ENCODE results near the gene ARHGEF33.

DNA sequence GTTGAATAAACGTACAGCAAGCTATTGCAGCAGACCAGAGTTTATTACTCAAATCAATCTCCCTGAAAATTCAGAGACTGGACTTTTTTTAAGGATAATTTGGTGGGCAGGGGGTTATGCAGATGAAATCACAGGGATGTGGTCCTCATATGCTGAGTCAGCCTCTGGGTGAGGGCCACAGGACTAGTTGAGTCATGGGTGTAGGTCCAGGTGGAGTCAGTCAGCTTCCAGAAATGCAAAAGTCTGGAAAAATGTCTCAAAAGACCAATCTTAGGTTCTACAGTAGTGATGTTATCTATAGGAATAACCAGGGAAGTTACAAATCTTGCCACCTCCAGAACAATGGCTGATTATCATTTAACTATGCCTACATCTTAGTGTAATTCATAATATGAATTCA, 51.1 kb downstream of the ARHGEF33 start:
- TF ChIP-seq, protein P1, sequence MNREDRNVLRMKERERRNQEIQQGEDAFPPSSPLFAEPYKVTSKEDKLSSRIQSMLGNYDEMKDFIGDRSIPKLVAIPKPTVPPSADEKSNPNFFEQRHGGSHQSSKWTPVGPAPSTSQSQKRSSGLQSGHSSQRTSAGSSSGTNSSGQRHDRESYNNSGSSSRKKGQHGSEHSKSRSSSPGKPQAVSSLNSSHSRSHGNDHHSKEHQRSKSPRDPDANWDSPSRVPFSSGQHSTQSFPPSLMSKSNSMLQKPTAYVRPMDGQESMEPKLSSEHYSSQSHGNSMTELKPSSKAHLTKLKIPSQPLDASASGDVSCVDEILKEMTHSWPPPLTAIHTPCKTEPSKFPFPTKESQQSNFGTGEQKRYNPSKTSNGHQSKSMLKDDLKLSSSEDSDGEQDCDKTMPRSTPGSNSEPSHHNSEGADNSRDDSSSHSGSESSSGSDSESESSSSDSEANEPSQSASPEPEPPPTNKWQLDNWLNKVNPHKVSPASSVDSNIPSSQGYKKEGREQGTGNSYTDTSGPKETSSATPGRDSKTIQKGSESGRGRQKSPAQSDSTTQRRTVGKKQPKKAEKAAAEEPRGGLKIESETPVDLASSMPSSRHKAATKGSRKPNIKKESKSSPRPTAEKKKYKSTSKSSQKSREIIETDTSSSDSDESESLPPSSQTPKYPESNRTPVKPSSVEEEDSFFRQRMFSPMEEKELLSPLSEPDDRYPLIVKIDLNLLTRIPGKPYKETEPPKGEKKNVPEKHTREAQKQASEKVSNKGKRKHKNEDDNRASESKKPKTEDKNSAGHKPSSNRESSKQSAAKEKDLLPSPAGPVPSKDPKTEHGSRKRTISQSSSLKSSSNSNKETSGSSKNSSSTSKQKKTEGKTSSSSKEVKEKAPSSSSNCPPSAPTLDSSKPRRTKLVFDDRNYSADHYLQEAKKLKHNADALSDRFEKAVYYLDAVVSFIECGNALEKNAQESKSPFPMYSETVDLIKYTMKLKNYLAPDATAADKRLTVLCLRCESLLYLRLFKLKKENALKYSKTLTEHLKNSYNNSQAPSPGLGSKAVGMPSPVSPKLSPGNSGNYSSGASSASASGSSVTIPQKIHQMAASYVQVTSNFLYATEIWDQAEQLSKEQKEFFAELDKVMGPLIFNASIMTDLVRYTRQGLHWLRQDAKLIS (CRISPR knock-in tag; IDR thresholded peaks at IDR 0.05): no peak
- TF ChIP-seq ZNF629 (CRISPR knock-in tag; conservative IDR thresholded peaks at IDR 0.05): no peak
- TF ChIP-seq, protein P2, sequence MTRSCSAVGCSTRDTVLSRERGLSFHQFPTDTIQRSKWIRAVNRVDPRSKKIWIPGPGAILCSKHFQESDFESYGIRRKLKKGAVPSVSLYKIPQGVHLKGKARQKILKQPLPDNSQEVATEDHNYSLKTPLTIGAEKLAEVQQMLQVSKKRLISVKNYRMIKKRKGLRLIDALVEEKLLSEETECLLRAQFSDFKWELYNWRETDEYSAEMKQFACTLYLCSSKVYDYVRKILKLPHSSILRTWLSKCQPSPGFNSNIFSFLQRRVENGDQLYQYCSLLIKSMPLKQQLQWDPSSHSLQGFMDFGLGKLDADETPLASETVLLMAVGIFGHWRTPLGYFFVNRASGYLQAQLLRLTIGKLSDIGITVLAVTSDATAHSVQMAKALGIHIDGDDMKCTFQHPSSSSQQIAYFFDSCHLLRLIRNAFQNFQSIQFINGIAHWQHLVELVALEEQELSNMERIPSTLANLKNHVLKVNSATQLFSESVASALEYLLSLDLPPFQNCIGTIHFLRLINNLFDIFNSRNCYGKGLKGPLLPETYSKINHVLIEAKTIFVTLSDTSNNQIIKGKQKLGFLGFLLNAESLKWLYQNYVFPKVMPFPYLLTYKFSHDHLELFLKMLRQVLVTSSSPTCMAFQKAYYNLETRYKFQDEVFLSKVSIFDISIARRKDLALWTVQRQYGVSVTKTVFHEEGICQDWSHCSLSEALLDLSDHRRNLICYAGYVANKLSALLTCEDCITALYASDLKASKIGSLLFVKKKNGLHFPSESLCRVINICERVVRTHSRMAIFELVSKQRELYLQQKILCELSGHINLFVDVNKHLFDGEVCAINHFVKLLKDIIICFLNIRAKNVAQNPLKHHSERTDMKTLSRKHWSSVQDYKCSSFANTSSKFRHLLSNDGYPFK (CRISPR knock-in tag; IDR thresholded peaks at IDR 0.05; ENCODE audit: borderline replicate concordance): no peak
- no peak for TF ChIP-seq SMARCC2 (IDR thresholded peaks at IDR 0.05)
- TF ChIP-seq, protein P3, sequence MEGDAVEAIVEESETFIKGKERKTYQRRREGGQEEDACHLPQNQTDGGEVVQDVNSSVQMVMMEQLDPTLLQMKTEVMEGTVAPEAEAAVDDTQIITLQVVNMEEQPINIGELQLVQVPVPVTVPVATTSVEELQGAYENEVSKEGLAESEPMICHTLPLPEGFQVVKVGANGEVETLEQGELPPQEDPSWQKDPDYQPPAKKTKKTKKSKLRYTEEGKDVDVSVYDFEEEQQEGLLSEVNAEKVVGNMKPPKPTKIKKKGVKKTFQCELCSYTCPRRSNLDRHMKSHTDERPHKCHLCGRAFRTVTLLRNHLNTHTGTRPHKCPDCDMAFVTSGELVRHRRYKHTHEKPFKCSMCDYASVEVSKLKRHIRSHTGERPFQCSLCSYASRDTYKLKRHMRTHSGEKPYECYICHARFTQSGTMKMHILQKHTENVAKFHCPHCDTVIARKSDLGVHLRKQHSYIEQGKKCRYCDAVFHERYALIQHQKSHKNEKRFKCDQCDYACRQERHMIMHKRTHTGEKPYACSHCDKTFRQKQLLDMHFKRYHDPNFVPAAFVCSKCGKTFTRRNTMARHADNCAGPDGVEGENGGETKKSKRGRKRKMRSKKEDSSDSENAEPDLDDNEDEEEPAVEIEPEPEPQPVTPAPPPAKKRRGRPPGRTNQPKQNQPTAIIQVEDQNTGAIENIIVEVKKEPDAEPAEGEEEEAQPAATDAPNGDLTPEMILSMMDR (CRISPR knock-in tag; IDR thresholded peaks at IDR 0.05): no peak
- no peak for TF ChIP-seq ZNF749 (CRISPR knock-in tag; IDR thresholded peaks at IDR 0.05; ENCODE audit: borderline replicate concordance)
- TF ChIP-seq, protein P4, sequence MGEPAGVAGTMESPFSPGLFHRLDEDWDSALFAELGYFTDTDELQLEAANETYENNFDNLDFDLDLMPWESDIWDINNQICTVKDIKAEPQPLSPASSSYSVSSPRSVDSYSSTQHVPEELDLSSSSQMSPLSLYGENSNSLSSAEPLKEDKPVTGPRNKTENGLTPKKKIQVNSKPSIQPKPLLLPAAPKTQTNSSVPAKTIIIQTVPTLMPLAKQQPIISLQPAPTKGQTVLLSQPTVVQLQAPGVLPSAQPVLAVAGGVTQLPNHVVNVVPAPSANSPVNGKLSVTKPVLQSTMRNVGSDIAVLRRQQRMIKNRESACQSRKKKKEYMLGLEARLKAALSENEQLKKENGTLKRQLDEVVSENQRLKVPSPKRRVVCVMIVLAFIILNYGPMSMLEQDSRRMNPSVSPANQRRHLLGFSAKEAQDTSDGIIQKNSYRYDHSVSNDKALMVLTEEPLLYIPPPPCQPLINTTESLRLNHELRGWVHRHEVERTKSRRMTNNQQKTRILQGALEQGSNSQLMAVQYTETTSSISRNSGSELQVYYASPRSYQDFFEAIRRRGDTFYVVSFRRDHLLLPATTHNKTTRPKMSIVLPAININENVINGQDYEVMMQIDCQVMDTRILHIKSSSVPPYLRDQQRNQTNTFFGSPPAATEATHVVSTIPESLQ (CRISPR knock-in tag; conservative IDR thresholded peaks at IDR 0.05): no peak
